Mesenchymal stem cell (in vitro differentiated cells and primary cell): ENCODE results near the gene HSP90AB1.

Experiments
- DNase-seq: peaks from one replicate; pipeline ENCODE4 v3.0.0-alpha.2; 2013
- H2AFZ ChIP-seq: one replicate; pipeline ENCODE4 v1.6.1; 2013; ENCODE audit warnings: low read depth, mild to moderate bottlenecking, control low read depth, inconsistent platforms, low read length, moderate library complexity
- H2AK5ac ChIP-seq: 2 replicates; pipeline ENCODE4 v1.6.1; 2013; ENCODE audit warnings: low read length, moderate library complexity, mild to moderate bottlenecking, inconsistent platforms; ENCODE audit not compliant: severe bottlenecking
- H2BK120ac ChIP-seq: one replicate; pipeline ENCODE4 v1.6.1; 2013; ENCODE audit warnings: low read depth, mild to moderate bottlenecking, inconsistent platforms, low read length, moderate library complexity
- H2BK12ac ChIP-seq, 2 experiments: one replicate each; pipeline ENCODE4 v1.6.1; 2013; ENCODE audit warnings: inconsistent platforms in 2 of 2, low read length in 2 of 2, mild to moderate bottlenecking in 2 of 2, moderate library complexity in 2 of 2, control low read depth in 1 of 2
- H2BK15ac ChIP-seq: one replicate; pipeline ENCODE4 v1.6.1; 2013; ENCODE audit warnings: mild to moderate bottlenecking, low read depth, inconsistent platforms; ENCODE audit not compliant: poor library complexity, severe bottlenecking
- H2BK5ac ChIP-seq: 2 replicates; pipeline ENCODE4 v1.6.1; 2013; ENCODE audit warnings: low read depth, mild to moderate bottlenecking, low read length, control low read depth, inconsistent platforms; ENCODE audit not compliant: poor library complexity, severe bottlenecking
- H3K14ac ChIP-seq, 2 experiments: one replicate each; pipeline ENCODE4 v1.6.1; 2013; ENCODE audit warnings: inconsistent platforms in 2 of 2, low read length in 2 of 2, control low read depth in 1 of 2, mild to moderate bottlenecking in 1 of 2, moderate library complexity in 1 of 2
- H3K18ac ChIP-seq, 2 experiments: one replicate each; pipeline ENCODE4 v1.6.1; 2013; ENCODE audit warnings: inconsistent platforms in 2 of 2, low read length in 2 of 2, control low read depth in 1 of 2, low read depth in 1 of 2, mild to moderate bottlenecking in 1 of 2
- H3K23ac ChIP-seq, 2 experiments: one replicate each; pipeline ENCODE4 v1.6.1; 2013; ENCODE audit warnings: inconsistent platforms in 2 of 2, low read length in 2 of 2, mild to moderate bottlenecking in 2 of 2, moderate library complexity in 2 of 2, control low read depth in 1 of 2
- H3K27ac ChIP-seq: 2 replicates; pipeline ENCODE4 v1.5.1; 2013; ENCODE audit warnings: mild to moderate bottlenecking, moderate library complexity, low read length, control low read depth, inconsistent platforms; ENCODE audit not compliant: poor library complexity, severe bottlenecking
- H3K27me3 ChIP-seq, 2 experiments: 2 replicates each; pipeline versions ENCODE4 v1.6.1 to v1.7.0; 2013; ENCODE audit warnings: low read length in 2 of 2, mild to moderate bottlenecking in 2 of 2, moderate library complexity in 2 of 2, control low read depth in 1 of 2, inconsistent platforms in 1 of 2; ENCODE audit not compliant: control insufficient read depth in 1 of 2, insufficient read depth in 1 of 2
- H3K36me3 ChIP-seq, 2 experiments: 2 replicates each; pipeline versions ENCODE4 v1.6.1 to v1.7.0; 2013; ENCODE audit warnings: low read length in 2 of 2, control low read depth in 1 of 2, inconsistent platforms in 1 of 2, low read depth in 1 of 2, mild to moderate bottlenecking in 1 of 2; ENCODE audit not compliant: insufficient read depth in 2 of 2, control insufficient read depth in 1 of 2
- H3K4ac ChIP-seq, 2 experiments: one replicate each; pipeline ENCODE4 v1.6.1; 2013; ENCODE audit warnings: inconsistent platforms in 2 of 2, low read length in 2 of 2, mild to moderate bottlenecking in 2 of 2, moderate library complexity in 2 of 2, control low read depth in 1 of 2, low read depth in 1 of 2
- H3K4me1 ChIP-seq: 2 replicates; pipeline ENCODE4 v1.6.1; 2013; ENCODE audit warnings: low read depth, low read length, control low read depth; ENCODE audit not compliant: control insufficient read depth, insufficient read depth
- H3K4me2 ChIP-seq: 2 replicates; pipeline ENCODE4 v1.6.1; 2013; ENCODE audit warnings: low read length, mild to moderate bottlenecking, inconsistent platforms; ENCODE audit not compliant: poor library complexity, severe bottlenecking
- H3K4me3 ChIP-seq, 2 experiments: 2 replicates each; pipeline versions ENCODE4 v1.5.1 to v1.7.0; 2013; ENCODE audit warnings: low read length in 2 of 2, mild to moderate bottlenecking in 2 of 2, control low read depth in 1 of 2, low read depth in 1 of 2; ENCODE audit not compliant: insufficient read depth in 1 of 2
- H3K79me1 ChIP-seq: replicated peaks from 2 replicates; pipeline ENCODE4 v1.6.1; 2013; ENCODE audit warnings: mild to moderate bottlenecking, control low read depth, low read length, inconsistent platforms; ENCODE audit not compliant: poor library complexity, severe bottlenecking
- H3K9ac ChIP-seq: 2 replicates; pipeline ENCODE4 v1.7.0; 2013; ENCODE audit warnings: mild to moderate bottlenecking, low read length, moderate library complexity
- H3K9me3 ChIP-seq: 2 replicates; pipeline ENCODE4 v1.7.0; 2013; ENCODE audit warnings: mild to moderate bottlenecking, low read length; ENCODE audit not compliant: control insufficient read depth
- H4K8ac ChIP-seq: one replicate; pipeline ENCODE4 v1.6.1; 2013; ENCODE audit warnings: inconsistent platforms, mild to moderate bottlenecking, low read length, moderate library complexity
- H4K91ac ChIP-seq: one replicate; pipeline ENCODE4 v1.6.1; 2013; ENCODE audit warnings: mild to moderate bottlenecking, low read length, inconsistent platforms
- WGBS: methylation state at CpG from one replicate; pipeline ENCODE4 v1.1.7; 2013; ENCODE audit warnings: mixed read lengths; 5-methylcytosine and 5-hydroxymethylcytosine counted together

The HSP90AB1 gene

GRCh38 chr6:44275271-44275748 is 28.4 kb downstream of the HSP90AB1 start:
- Histone ChIP-seq H2BK120ac (no peak overlapping the region), H2BK5ac (no peak overlapping the region), H4K8ac (no peak overlapping the region), H3K14ac (no peak overlapping the region), H4K91ac (peak overlapping the region; percentile 43), H3K4me2 (no peak overlapping the region), H2BK12ac (no peak overlapping the region), H3K23ac (no peak overlapping the region), H3K27me3 (peaks cover 50 to 90% of the 10 kb centered on the region in 2 experiments), H3K18ac (no peak overlapping the region), H2AFZ (no peak overlapping the region), H3K4me1 (peaks cover 3% of the 10 kb centered on the region), H2BK15ac (no peak overlapping the region), H3K9me3 (no peaks in the 10 kb centered on the region), H3K27ac (no peak overlapping the region), H3K9ac (no peak overlapping the region), H3K36me3 (no peaks in the 10 kb centered on the region), H2AK5ac (no peak overlapping the region), H3K4ac (no peak overlapping the region), H3K4me3 (peak overlapping the region in 1 of 2 experiments; percentile 39), H3K79me1 (no peaks in the 10 kb centered on the region)
- no peak for DNase-seq
- WGBS, result 96% methylated on average over 59 of the region's 59 CpGs

DNA sequence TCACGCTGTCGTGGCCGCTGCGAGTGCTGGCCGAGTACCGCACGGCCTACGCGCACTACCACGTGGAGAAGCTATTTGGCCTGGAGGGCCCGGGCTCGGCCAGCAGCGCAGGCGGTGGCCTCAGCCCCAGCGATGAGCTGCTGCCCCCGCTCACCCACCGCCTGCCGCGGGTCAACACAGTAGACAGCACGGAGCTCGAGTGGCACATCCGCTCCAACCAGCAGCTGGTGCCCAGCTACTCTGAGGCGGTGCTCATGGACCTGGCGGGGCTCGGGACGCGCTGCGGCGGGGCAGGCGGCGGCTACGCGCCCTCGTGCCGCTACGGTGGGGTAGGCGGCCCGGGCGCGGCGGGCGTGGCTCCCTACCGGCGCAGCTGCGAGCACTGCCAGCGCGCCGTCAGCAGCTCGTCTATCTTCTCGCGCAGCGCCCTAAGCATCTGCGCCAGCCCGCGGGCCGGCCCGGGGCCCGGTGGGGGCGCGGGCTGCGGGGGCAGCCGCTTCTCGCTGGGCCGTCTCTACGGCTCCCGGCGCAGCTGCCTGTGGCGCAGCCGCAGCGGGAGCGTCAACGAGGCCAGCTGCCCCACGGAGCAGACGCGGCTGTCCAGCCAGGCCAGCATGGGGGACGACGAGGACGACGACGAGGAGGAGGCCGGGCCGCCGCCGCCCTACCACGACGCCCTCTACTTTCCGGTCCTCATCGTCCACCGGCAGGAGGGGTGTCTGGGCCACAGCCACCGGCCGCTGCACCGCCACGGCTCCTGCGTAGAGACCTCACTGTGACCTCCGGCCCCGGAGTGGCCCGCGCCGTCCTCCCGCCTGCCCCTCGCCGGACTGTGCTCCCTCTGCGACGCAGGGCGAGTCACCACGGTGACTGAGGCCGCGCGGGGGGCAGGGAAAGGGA is 29.1 kb downstream of the HSP90AB1 start:
- Histone ChIP-seq H3K36me3 (no peaks in the 10 kb centered on the region), H3K9ac (no peak overlapping the region), H4K8ac (no peak overlapping the region), H3K79me1 (no peaks in the 10 kb centered on the region), H3K23ac (no peak overlapping the region), H2BK120ac (no peak overlapping the region), H3K18ac (no peak overlapping the region), H2BK12ac (no peak overlapping the region), H3K9me3 (no peaks in the 10 kb centered on the region), H3K27me3 (peaks cover 56 to 96% of the 10 kb centered on the region in 2 experiments), H3K4me2 (no peak overlapping the region), H4K91ac (no peak overlapping the region), H3K27ac (no peak overlapping the region), H3K4ac (no peak overlapping the region), H2AFZ (no peak overlapping the region), H3K4me1 (peaks cover 3% of the 10 kb centered on the region), H3K14ac (no peak overlapping the region), H2AK5ac (no peak overlapping the region), H3K4me3 (no peak overlapping the region), H2BK5ac (no peak overlapping the region), H2BK15ac (no peak overlapping the region)
- 94% methylated on average over 96 of the region's 109 CpGs for WGBS
- DNase-seq, result no peak

DNA sequence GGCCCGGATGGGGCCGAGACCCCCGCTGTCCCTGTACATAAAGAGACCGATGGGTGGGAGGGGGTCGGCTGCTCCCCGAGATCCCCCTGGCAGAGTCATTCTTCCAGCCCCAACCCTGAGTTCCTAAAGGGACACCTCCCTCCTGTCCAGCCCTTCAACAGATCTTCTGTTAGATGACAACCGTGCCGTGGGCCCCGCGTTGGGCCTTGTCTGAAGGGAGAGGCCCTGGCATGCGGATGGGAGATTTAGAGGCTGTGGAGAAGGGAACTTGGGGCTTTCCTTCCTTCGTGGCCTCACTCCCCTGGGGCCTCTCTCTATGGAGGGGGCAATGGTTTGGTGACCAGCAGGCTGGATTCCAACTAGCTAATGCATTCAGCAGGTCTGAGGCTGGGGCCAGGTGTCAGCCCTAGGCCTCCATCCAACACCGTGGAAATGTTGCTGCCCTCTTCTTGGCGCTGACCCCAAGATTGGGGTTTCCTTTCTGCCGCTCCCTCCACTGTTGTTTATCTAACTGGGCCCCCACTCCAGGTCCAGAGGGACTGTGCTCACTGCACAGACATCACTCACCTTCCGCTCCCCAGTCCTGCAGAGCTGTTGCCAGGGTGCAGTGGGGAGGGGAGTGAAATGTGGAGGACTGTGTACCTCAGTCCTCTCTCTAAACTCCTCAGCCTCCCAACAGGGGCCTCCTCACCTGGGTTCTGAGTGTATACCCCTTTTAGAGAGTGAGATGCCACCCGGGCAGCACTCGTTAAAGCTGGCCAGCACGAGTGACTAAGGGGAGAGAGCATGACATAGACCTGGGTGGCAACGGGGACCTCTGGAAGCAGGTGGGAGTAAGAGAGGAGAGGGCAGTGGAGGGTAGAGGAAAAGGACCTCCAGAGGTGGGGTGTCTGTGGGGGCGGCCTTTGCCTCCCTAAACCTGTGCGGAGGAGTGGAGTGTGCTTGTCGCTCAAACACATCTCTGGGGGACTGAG is 30.1 kb downstream of the HSP90AB1 start:
- no peak overlapping the region for H3K4me2 ChIP-seq
- DNase-seq, result no peak
- H3K36me3 ChIP-seq, result no peaks in the 10 kb centered on the region
- no peak overlapping the region for H3K9ac ChIP-seq
- H3K79me1 ChIP-seq, result no peaks in the 10 kb centered on the region
- no peak overlapping the region for H2BK120ac ChIP-seq
- no peak overlapping the region for H3K27ac ChIP-seq
- H3K14ac ChIP-seq, result no peak overlapping the region
- H3K4ac ChIP-seq, result no peak overlapping the region
- WGBS, result 85% methylated on average over 21 of the region's 23 CpGs
- H4K91ac ChIP-seq, result no peak overlapping the region
- peaks cover 3% of the 10 kb centered on the region for H3K4me1 ChIP-seq
- no peak overlapping the region for H2AFZ ChIP-seq
- no peak overlapping the region for H2BK5ac ChIP-seq
- no peak overlapping the region for H2BK15ac ChIP-seq
- H4K8ac ChIP-seq, result no peak overlapping the region
- no peaks in the 10 kb centered on the region for H3K9me3 ChIP-seq
- no peak overlapping the region for H2AK5ac ChIP-seq
- no peak overlapping the region for H3K18ac ChIP-seq
- H3K4me3 ChIP-seq, result no peak overlapping the region
- H3K27me3 ChIP-seq, result peaks cover 49 to 94% of the 10 kb centered on the region in 2 experiments
- no peak overlapping the region for H3K23ac ChIP-seq
- H2BK12ac ChIP-seq, result no peak overlapping the region

DNA sequence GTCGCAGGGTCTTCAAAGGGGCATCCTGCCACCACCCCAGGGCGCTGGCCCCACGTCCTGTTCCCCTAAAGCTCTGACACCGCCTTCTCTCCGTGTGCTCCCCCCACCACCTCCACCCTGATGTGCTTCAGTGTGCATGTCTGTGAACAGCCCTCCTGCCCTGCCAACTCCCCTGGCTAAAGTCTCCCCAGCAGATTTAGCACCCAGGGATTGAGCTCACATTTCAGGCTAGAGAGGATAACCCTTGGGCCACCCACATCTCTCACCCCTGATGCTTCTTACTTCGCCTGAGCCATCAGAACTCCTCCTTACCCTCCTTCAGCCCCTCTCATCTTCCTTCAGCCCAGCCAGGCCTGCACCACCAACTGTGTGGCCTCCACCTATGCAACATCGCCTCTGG is 30.9 kb downstream of the HSP90AB1 start:
- 80% methylated on average over 7 of the region's 7 CpGs for WGBS
- H4K8ac ChIP-seq, result no peak overlapping the region
- H3K9me3 ChIP-seq, result no peaks in the 10 kb centered on the region
- no peak overlapping the region for H3K4me3 ChIP-seq
- no peak overlapping the region for H3K27ac ChIP-seq
- H2BK15ac ChIP-seq, result no peak overlapping the region
- H3K4me2 ChIP-seq, result no peak overlapping the region
- H3K79me1 ChIP-seq, result no peaks in the 10 kb centered on the region
- no peaks in the 10 kb centered on the region for H3K36me3 ChIP-seq
- H2BK12ac ChIP-seq, result no peak overlapping the region
- H3K14ac ChIP-seq, result no peak overlapping the region
- H3K4ac ChIP-seq, result no peak overlapping the region
- no peak overlapping the region for H2BK120ac ChIP-seq
- H3K23ac ChIP-seq, result no peak overlapping the region
- DNase-seq, result no peak
- H2BK5ac ChIP-seq, result no peak overlapping the region
- peaks cover 3% of the 10 kb centered on the region for H3K4me1 ChIP-seq
- no peak overlapping the region for H3K9ac ChIP-seq
- H3K27me3 ChIP-seq, result peaks cover 47 to 91% of the 10 kb centered on the region in 2 experiments
- no peak overlapping the region for H3K18ac ChIP-seq
- H2AK5ac ChIP-seq, result no peak overlapping the region
- no peak overlapping the region for H4K91ac ChIP-seq
- no peak overlapping the region for H2AFZ ChIP-seq
